Embryonic facial prominence (tissue), 1 donor: ENCODE data around the gene ABHD15.

Source experiments
- DNase-seq: peaks from one replicate; pipeline ENCODE4 v3.0.0-alpha.2; 2016; ENCODE audit errors: extremely low spot score

The ABHD15 gene

GRCh38 chr17:29594519-29595090 lies 27.8 kb upstream of the ABHD15 start:
- DNase-seq, result no peak

DNA sequence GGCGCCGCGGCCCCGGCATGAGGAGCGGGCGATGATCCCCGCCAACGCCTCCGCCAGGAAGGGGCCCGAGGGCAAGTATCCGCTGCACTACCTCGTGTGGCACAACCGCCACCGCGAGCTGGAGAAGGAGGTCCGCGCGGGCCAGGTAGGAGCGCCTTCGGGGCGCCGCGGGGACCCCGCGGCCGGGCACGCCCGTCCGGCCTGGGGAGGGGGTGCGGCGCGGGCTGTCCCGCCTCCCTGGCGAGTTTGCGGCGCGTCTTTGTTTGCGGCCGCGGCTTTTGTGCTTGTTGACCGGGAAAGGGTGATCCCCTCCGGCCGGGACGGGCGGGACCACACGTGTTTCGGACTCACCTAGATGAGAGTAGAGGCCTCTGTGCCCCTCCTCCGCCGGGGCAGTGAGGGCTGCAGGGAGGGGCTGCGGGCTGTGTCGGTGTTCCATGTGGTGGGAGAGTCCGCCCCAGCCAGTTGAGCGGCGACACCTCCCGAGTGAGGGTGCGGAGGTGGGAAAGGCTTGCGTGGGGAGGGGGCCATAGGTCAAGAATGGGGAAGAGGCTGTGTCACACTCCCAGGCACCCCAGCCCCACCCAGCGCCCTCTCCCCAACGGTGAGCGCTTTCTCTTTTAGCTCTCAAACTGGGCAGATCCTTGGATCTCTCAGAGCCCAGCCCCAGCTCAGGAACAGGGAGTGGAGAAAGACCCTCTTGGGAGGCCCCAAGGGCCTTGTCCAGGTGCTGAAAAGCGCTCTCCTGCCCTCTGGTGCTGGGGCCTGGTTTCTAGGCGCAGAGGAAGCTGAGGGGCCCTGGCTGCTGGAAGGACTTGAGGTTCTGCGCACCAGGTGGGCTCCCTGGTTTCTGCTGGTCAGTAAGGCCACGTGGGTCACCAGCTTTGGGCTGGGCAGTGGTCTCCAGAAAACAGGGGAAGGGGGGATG lies 27.0 kb upstream of the ABHD15 start:
- no peak for DNase-seq

DNA sequence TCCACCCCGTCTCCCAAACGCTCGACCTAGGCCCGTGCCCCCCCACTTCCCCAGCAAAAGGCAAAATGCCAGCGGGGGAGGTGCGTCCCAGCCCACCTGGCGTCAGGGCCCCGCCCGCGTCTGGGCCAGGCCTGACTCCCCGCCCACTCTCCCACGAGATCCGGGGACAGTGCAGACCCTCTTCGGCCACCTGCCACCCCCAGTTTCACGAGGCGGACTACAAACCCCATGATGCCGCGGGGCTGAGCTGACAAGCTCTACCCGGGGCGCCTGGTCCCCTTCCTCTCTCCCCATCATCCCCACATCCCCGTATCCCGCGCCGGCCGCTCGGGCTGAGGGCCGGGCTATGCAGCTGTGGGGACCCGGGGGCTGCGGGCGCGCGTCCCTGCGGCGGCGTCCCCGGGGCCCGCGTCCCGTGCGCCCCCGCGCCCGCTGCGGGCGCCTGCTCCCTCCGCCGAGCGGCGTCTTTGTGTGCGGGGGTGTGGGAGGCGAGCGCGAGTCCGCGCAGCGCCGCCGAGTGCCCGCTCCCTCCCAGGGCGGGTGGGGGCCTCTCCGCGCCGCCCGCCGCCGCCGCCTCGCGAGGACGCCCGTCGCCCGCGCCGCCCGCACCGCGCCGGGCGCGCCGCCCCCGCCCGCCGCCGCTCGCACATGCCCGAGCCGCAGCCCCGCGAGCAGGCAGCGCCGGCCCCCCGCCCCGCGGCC lies 26.2 kb upstream of the ABHD15 start, which contains the start of gene ANKRD13B:
Gene ANKRD13B (plus strand): TSS at position 283 of the 702 bp plus-strand sequence. CDS start 490 bp downstream, outside the sequence.
- no peak for DNase-seq

GRCh38 chr17:29591737-29592608 lies 25.1 kb upstream of the ABHD15 start:
- peak; percentile 77 for DNase-seq

DNA sequence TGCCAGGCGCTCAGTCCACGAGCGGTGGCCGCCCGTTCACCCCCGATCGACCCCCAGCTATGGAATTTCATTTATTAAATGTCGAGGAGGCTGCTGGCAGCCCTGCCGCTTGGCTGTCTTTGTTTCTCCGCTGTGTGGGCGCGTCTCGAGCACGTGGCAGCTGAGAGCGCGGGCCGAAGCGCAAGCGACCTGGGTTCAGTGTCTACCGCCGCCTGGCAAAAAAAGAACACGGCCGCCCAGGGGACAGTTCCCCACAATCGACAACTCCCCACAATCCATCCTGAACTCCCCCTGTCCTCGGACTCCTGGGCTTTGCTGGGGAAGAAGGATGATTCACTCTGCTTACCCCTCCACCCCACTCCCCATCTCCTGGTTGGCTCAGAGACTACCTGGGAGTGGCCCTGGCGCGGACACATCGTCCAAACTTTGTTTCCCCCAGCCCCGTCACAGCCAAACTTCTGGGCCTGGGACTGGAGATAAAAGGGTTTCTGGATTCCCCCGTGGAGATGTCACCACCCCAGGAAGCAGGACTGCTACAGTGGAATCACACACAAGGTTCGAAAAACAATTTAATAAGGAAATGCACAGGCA lies 24.4 kb upstream of the ABHD15 start:
- DNase-seq, result no peak

- no peak for DNase-seq
These were observed 23.7 kb upstream of the ABHD15 start for GRCh38 chr17:29590411-29591145.

- peak; percentile 73 for DNase-seq
These were observed 22.9 kb upstream of the ABHD15 start, which contains the start of gene GIT1 for GRCh38 chr17:29589524-29590410. TSS of gene GIT1 (minus strand) at chr17:29589648. CDS start at chr17:29589378, 270 bp downstream.

- no peak for DNase-seq
These were observed 21.9 kb upstream of the ABHD15 start for GRCh38 chr17:29588562-29589411.

GRCh38 chr17:29588017-29588561 lies 21.3 kb upstream of the ABHD15 start:
- DNase-seq, result no peak

DNA sequence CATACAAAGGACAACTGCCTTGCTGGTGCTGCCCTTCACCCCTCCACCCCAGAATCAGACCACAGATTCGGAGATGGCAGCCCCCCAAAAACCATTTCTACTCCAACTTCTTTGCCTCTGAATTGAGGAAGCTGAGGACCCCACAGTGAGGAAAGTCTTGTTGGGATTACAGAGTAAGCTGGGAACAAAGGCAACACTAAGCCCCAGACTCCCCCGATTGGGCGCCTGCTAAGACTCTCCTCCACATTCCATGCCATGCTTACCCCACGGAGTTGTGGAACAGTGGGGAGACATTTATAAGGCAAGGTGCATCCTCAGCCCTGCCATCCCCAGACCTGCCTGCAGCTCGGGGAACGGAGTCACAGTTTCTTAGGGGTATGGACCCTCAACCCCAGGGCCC lies 20.8 kb upstream of the ABHD15 start:
- DNase-seq, result no peak

DNA sequence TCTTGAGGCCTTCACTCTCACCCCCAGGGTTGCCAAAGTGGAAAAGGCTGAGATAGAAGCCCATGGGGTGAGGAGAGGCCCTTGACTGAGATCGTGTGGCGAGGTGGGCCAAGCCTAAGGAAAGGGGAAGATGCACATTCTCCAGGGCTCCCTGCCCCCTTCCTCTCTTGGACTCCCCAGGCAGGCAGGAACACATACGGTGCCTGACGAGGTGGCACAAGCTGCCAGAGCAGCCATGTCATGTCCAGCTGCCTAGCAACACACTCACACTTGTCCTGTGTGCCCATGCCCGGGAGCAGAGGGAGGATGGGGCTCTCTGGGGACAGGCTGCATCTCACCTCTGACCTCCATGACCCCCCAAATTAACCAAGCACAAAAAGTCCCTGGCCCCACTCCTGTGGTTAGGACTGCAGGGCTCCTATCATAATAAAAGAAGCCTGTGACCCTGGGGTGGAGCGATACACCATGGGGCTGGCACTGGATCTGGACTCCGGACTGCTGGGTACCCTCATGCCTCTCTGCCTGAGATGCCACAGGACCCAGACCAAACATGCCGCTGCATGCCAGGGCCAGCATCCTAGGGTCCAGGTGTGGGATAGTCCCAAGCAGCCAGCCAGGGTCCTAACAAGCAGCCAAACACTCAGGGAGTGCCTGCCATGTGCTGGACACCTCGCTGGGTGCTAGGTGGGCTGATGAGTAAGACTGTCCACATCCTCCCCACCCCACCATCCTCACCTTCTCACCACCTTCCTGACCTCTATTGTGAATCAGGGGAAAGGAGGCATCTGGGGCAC lies 20.0 kb upstream of the ABHD15 start:
- no peak for DNase-seq

DNA sequence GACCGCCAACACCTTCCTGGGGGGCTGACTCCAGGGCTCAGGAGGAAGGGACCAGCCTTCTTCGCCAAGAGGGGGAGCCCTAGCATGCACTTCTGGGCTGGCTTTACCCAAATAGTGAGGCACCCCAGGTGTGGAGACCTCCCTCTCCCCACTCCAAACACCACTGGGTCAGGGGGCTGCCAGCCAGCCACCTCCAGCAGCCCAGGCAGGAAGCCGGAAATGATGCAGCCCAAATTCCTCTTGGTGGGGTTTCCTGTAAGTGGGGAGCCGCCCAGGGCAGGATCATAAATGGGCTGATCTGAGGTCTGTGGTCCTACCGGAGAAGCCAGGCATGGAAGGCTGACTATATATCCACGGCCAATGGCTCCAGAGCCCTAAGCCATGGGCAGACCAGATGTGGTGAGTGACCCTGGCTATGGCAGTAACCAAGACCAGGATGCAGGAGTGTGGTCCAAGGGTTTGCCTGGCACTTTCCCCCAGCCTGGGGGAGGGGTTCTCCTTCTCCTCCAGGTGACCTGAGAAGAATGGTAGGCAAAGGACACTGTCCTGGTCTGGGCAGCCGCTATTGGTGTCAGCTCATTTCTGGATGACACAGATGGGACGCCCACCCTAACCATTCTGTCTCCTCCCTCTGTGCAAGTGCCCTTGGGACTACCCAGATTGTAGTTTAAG lies 18.4 kb upstream of the ABHD15 start:
- DNase-seq, result no peak

GRCh38 chr17:29584452-29585079 lies 17.7 kb upstream of the ABHD15 start:
- no peak for DNase-seq

DNA sequence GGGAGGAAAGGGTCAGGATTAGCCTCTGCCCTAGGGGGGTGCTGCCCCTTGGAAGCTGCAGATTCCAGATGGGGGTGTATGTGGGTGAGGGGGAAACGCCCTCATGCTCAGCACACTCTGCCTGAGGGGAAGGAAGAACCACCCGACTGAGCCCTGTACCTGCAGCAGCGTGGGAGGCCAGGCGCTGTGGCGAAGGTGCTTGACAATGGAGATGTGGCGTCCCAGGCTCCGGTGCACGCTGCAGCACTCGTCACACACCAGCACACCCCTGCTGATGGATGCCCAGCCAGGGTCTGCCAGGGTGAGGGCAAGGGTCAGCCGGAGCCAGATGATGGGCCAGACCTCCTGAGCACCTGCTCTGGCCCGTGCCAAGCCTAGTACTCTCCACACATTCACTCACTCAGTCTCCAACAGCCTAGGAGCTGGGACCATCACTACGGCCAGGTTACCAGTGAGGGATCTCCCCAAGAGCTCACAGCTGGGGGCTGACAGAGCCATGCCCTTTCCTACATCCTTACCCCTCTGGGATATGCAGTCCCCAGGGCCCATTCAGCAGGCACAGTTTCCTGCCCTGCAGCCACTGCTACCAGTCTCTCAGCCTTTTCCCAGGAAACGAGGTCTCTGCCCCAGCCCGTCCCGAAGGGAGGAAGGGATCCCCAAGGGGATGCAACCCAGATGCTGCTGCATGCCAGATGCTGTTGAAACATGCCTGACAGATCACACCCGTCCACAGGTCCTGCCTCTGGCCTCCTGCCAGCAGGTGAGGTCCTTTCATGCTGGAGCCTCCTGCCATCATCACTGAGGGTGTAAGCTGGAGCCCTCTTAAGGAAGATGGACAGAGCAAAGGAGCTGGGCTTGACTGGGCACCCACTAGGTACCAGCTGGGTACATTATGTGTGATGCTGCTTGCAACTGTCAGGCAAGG lies 16.7 kb upstream of the ABHD15 start:
- DNase-seq, result no peak

GRCh38 chr17:29582772-29583171 lies 15.9 kb upstream of the ABHD15 start:
- DNase-seq, result no peak
